Activated CD4-positive, CD25-positive, alpha-beta regulatory T cell treated with anti-CD3 and anti-CD28 coated beads, Interleukin-2, amount 50 U/mL, for 24 hours (primary cell): ENCODE data around the gene GABRB1.

Experiments used
- ATAC-seq, 2 donors: fragments of 150-1000 bp; cut with Tn5 transposase; one replicate each; pipeline ENCODE4 v1.10.0; 2021; ENCODE audit warnings: mild to moderate bottlenecking in 1 of 2, moderate library complexity in 1 of 2

Gene GABRB1

GRCh38 chr4:47118192-47118929 lies 87.0 kb downstream of the GABRB1 start:
- no peak for ATAC-seq

GRCh38 chr4:47120783-47121182 lies 89.4 kb downstream of the GABRB1 start:
- ATAC-seq = no peak

- no peak for ATAC-seq
Observed at GRCh38 chr4:47122592-47123291, 91.4 kb downstream of the GABRB1 start.

GRCh38 chr4:47128991-47129390 lies 97.6 kb downstream of the GABRB1 start:
- ATAC-seq = no peak

- no peak for ATAC-seq
Observed at GRCh38 chr4:47135210-47135609, 103.8 kb downstream of the GABRB1 start.

- ATAC-seq = no peak
Observed at GRCh38 chr4:47143261-47143660, 111.9 kb downstream of the GABRB1 start.

GRCh38 chr4:47145630-47146029 lies 114.3 kb downstream of the GABRB1 start:
- peak; percentile 32 to 41 for ATAC-seq

- no peak for ATAC-seq
Observed at GRCh38 chr4:47154816-47155370, 123.5 kb downstream of the GABRB1 start.

- ATAC-seq = no peak
Observed at GRCh38 chr4:47155919-47156318, 124.6 kb downstream of the GABRB1 start.

GRCh38 chr4:47160095-47160494 lies 128.7 kb downstream of the GABRB1 start:
- no peak for ATAC-seq

GRCh38 chr4:47167081-47168035 lies 136.0 kb downstream of the GABRB1 start:
- no peak for ATAC-seq

GRCh38 chr4:47184083-47184482 lies 152.7 kb downstream of the GABRB1 start:
- ATAC-seq = no peak

GRCh38 chr4:47185761-47186160 lies 154.4 kb downstream of the GABRB1 start:
- ATAC-seq = no peak

- no peak for ATAC-seq
Observed at GRCh38 chr4:47187608-47188007, 156.2 kb downstream of the GABRB1 start.

- no peak for ATAC-seq
Observed at GRCh38 chr4:47193179-47193578, 161.8 kb downstream of the GABRB1 start.

- no peak for ATAC-seq
Observed at GRCh38 chr4:47194036-47194737, 162.8 kb downstream of the GABRB1 start.

GRCh38 chr4:47195706-47196105 lies 164.3 kb downstream of the GABRB1 start:
- no peak for ATAC-seq

GRCh38 chr4:47198791-47199190 lies 167.4 kb downstream of the GABRB1 start:
- no peak for ATAC-seq

GRCh38 chr4:47203593-47203992 lies 172.2 kb downstream of the GABRB1 start:
- no peak for ATAC-seq

GRCh38 chr4:47207555-47207954 lies 176.2 kb downstream of the GABRB1 start:
- ATAC-seq = no peak

GRCh38 chr4:47209833-47210232 lies 178.5 kb downstream of the GABRB1 start:
- ATAC-seq = no peak

GRCh38 chr4:47210828-47211227 lies 179.5 kb downstream of the GABRB1 start:
- ATAC-seq = no peak
